Measurements from ENCODE around the gene PELI3.
"Not testable (repeated sequence)": the region's sequence is repeated elsewhere in the genome, so short reads cannot be mapped to it uniquely, and the experiment has no call there.

- TF ChIP-seq CTCF (IDR thresholded peaks at IDR 0.05; ENCODE audit: poor library complexity, severe bottlenecking); REST (IDR thresholded peaks at IDR 0.05; ENCODE audit: borderline replicate concordance); EZH2 (IDR thresholded peaks at IDR 0.05; ENCODE audit: borderline replicate concordance, insufficient read depth, low read length, poor library complexity, severe bottlenecking): not testable (repeated sequence)
Observed at GRCh38 chr11:66440940-66441282, 25.8 kb upstream of the PELI3 start.
